GM18873 (cell line): ENCODE measurements around the gene USP32.

Experiments used
- ATAC-seq: cut with Tn5 transposase; IDR thresholded peaks from one replicate; pipeline ENCODE4 v1.9.1; 2021; ENCODE audit warnings: mild to moderate bottlenecking, moderate library complexity, moderate number of reproducible peaks; ENCODE audit not compliant: unreplicated experiment, low FRiP score

The USP32 gene

DNA sequence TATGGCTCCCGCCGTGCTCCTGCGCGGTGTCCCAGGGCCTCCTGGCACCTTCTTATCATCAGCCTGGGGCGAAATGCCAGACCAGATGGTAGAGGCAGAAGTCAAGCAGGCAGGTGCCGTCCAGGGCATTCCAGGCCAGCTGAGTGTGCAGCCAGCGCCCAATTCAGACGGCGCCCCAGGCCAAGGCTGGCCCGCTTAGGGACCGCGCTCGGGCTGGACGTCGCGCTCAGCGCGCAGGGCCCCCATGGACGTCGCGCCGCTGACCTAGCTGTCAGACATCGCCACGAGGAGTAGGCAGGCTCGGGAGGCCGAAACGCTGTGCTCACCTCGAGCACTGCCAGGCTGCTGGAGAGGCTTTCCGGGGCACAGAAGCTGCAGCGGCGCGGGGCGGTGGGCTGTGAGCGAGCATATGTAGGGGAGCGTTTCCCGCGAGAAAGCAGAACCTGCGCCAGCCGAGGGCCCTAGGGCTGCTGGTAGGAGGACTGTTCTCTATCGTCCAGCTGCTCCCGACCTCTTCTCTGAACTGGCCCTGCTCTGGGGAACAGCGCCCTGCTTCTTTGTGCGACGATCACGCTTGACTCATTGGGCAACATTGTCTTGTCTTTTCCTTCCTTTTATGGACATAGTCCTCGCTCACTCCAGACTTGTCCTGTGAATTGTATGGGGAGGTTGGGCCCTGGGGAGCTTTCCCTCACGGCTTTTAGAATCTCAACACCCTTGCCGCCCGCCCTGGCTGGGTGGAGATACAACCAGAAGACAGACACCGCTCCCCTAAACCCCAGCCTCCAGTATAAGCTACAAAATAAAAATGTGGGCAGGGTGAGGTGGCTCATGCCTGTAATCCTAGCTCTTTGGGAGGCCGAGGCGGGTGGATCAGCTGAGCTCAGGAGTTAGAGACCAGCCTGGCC, 250.6 kb downstream of the USP32 start:
- no peak for ATAC-seq

DNA sequence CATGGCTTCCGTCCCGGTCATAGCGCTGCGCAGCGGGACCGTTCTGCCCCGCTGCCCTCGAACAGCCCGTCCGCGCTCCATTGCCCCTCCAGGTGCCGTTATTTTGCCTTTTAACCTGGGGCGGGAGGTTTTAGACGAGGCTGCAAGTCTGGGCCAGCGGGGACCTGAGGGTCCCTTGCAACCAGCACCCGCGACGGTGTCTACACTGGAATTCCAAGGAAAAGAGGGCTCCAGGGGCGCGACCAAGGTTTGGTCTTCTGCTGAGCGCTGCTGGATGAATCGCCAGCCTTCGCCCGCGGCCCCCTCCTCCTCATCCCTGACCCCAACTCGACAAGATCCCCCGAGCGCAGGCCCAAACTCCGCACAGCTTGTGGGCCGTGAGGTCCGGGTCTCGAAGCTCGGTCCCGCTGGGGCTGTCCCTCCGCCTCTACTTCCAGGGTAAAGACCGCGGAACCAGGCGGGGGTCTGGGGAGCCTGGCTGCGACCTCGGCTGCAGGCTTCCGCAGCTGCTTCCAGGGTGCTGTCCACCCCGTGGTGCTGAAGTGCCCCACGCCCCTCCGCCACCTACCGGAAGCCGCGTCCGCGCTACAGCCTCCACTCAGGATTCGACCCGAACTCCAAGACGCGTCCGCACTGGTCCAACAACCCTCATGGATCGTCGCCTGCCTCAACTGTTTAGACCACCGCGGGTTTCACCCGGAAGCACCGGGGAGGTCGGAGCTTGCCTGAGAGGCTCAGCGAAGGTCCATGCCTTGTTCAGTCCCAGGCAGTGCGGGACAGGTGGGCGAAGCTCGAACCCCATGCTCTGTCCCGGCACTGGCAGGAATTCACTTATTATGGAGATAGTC, 252.3 kb downstream of the USP32 start:
- ATAC-seq: no peak

DNA sequence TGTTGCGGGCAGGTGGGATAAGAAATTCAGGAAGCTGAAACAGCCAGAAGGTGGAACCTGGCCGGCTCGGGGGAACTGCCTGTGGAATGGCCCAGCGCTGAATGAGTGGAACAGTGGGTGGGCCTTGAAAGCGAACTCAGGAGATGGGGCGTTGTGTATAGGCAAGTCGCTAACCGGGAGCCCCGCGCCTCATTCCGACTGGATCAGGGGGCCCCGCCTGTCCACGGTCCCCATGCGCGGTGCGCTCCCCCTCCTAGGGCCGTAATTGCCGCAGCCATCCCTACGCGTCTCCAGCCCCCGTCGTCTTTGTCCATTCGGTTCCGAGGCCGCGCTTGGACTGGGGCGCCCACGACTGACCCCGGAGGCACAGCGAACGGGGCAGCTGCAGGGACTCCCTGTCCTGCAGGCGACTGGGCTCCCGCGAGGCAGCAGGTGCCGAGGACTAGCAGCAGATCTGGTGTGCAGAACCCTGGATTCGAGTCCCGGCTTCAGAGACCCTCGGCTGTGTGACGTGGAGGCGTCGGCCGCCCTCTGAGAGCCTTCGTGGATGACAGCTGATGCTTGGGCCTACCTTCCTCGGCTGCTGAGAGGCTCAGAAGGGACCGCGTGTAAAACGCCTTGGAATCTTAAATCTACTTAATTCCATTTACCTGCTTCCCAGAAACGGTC, 253.0 kb downstream of the USP32 start:
- no peak for ATAC-seq

DNA sequence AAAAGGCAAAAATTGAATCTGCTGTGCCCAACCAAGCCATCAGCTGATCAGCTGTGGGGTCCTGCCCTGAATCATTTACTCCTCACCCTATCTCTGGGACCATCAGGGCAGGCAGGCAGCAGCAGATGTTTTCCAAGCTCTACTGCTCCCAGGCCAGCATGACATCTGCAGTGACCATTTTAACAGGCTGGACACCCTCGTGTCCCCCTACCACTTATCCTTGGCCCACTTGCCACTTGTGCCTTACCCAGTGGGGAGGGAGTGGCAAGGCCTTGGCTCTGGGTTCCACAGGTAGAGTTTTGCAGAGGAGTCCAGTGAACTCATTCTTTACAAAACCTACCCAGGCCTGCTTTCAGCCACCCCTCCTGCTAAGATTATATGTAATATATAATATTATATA, 254.2 kb downstream of the USP32 start:
- ATAC-seq: no peak

DNA sequence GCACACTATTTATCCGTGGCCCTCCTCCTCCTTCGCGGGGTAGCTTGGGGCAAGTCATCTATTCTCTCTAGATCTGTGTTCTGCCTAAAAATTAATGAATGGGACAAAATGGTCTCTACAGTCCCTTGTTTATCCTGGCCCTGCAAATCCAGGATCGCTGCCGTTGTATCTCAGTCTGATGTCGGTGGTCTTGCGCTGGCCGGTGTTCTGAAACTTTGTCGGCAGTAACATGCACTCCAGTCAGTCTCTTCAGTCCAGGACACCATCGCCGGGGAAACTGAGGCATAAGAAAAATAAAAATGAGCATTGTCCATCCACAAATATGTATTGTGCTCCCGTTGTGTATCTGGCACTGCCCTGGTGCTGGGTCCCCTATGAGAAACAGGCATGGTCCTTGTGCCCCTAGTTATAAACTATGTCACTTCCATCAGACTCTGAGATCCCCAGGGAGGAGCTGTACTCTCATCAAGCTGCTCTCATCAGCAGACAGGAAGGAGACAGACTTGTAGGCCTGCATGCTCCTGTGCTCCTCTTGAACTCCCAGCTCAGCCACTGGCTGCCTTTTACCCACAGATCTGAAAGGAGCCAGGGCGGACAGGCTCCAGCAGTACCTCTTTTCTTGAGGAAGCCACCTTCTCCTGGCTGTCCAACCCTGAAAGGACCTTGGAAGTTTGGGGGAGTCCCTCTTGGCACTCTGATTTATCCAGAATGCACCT, 255.8 kb downstream of the USP32 start:
- no peak for ATAC-seq

DNA sequence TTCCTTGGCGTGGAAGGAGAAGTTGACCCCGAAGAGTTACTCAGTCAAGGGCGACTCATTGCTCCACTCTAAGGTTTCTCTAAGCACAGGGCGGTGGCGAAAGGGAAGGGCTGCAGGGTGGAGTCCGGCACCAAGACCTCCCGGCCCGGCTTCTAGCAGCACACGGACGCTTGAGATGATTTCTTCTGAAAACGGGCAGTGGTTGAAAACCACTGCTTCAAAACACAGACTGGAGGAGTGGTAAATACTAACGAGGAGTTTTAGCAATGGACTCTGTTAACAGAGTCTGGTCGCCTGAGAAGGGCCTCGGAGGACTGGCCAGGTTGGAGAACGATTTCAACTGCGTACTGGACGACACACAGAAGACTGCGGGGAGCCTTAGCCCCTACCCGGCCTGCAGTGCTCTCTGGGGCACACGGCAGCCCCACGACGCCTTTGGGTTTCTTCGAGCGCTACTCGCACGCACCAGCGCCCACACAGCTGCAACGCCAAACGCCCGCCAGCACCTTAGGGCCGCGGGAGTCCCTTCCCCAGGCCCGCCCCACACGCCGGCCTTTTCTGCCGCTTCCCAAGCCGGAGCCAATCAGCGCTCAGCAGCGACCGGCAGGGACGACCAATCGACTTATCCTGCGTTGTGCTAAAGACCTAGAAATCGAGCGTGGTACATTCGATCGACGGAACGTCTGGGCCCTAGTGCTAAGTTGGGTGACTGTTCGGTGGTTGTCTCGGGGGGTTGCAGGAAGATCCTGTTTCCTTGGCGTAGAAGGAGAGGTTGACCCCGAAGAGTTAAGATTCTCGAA, 256.6 kb downstream of the USP32 start:
- ATAC-seq: peak; percentile 71

DNA sequence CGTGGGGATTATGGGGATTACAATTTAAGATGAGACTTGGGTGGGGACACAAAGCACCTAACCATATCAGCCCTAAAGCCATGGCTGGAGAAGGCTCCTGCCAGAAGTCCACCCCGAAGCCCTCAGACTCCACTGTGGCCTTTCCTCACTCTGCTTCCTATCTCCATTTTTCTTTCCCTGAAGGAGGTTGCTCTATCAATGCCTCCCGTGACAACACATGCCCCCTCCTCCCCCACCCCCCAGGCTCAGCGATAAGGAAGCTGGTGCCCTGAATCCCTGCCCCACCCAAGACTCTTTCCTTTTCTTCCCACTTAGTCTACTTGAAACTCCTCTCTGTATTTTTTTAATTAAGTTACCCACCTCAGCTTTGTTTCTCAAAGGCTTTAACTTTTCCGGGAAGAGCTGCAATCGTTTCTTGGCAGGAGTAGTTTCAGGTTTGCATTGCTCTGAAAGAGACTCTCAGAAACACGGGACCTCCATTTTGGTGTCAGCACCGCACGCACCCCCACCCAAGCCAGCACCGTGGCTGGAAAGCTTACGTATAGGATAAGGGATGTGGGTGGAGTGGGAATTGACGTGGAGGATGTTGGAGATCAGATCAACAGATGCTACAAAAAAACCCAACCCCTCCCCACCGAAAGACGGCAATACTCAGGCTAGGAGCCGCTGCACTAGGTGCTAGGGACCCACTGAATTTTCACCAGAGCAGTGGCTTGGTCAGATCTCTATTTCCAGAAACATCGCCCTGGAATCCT, 257.4 kb downstream of the USP32 start:
- no peak for ATAC-seq

DNA sequence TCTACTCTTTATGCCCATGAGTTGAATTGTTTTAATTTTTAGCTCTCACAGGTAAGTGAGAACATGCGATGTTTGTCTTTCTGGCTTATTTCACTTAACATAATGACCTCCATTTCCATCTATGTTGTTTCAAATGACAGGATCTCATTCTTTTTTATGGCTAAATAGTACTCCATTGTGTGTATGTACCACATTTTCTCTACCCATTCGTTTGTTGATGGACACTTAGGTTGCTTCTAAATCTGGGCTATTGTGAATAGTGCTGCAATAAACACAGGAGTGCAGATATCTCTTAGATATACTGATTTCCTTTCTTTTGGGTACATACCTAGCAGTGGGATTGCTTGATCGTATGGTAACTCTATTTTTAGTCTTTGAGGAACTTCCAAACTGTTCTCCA, 261.5 kb downstream of the USP32 start:
- ATAC-seq: no peak

DNA sequence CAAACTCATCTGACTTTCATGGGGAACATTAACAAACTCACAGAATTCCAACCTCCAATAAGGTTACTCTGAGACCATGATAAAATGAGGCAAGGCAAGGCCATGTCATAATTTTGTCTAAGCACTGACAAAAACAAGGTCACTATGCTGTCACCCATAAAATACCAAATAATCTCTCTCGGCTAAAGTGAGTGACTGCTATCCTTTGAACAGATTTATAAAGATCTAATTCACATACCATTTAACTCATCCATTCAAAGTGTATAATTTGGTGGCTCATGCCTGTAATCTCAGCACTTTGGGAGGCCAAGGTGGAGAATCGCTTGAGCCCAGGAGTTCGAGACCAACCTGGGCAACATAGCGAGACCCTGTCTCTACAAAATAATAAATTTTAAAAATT, 262.8 kb downstream of the USP32 start:
- no peak for ATAC-seq
